GM12878 (cell line): Measurements from ENCODE around the gene RNASEH2B. TPM values are rescaled to one million over a fixed set of nuclear protein-coding genes. Genes with fewer than 3 reads are reported as not detected.

Source experiments
- polyA plus RNA-seq, 11 experiments: library from polyadenylated mRNA; depleted of rRNA in 4 of 11; unstranded in 6 of 11; stranded (reverse) in 5 of 11; fragments of >200 nt; fragmentation: Nextera tagmentation in 4 of 11; fragmentation: Illumina TruSeq in 1 of 11; extraction: Ambion mirVana in 4 of 11; extraction: Trizol in 1 of 11; gene quantifications; 1 replicate in 1 of 11; 2 replicates in 10 of 11; pipeline versions ENCODE4 v1.2.1 to v1.2.3, GENCODE V29; 2011 to 2016; ENCODE audit warnings: inconsistent platforms in 2 of 11, missing spikeins in 2 of 11, low read depth in 1 of 11
- total RNA-seq, 4 experiments: library from RNA; depleted of rRNA in 3 of 4; stranded (reverse); fragments of >200 nt in 3 of 4; fragmentation: Illumina TruSeq in 1 of 4; extraction: Trizol in 1 of 4; gene quantifications; 2 replicates each; pipeline versions ENCODE4 v1.2.1 to v1.2.3, GENCODE V29; 2013 to 2021

Gene RNASEH2B
- total and polyA plus RNA-seq, 10 of the 15 experiments (the other 5 are each of a cell fraction or from before 2014, with no cell fraction given): 64.9 to 148 (median 97.3) TPM

Other genes starting within 250 kb of the RNASEH2B start
- not detected in 2 replicates for gene DLEU7, start 66.1 kb upstream of the RNASEH2B start, total RNA-seq (2014; rRNA removed)
- not detected in 2 replicates for gene DLEU7, start 66.1 kb upstream of the RNASEH2B start, total RNA-seq (2014; rRNA removed; fragmentation: Illumina TruSeq; extraction: Trizol)
- not detected in 2 replicates for gene DLEU7, start 66.1 kb upstream of the RNASEH2B start, total RNA-seq (2021)
- not detected in 2 replicates for gene DLEU7, start 66.1 kb upstream of the RNASEH2B start, polyA plus RNA-seq (2011; rRNA removed)
- gene DLEU7, start 66.1 kb upstream of the RNASEH2B start, polyA plus RNA-seq (2014; fragmentation: Illumina TruSeq; extraction: Trizol): not detected in 2 replicates
- gene DLEU7, start 66.1 kb upstream of the RNASEH2B start, polyA plus RNA-seq (2014; fragmentation: Nextera tagmentation; extraction: Ambion mirVana): not detected
- gene DLEU7, start 66.1 kb upstream of the RNASEH2B start, polyA plus RNA-seq (2014; rRNA removed): not detected in 2 replicates
- not detected for gene DLEU7, start 66.1 kb upstream of the RNASEH2B start, polyA plus RNA-seq (2016; fragmentation: Nextera tagmentation; extraction: Ambion mirVana)
- gene C13orf42, start 201.5 kb downstream of the RNASEH2B start, total RNA-seq (2014; rRNA removed): not detected in 2 replicates
- gene C13orf42, start 201.5 kb downstream of the RNASEH2B start, total RNA-seq (2014; rRNA removed; fragmentation: Illumina TruSeq; extraction: Trizol): not detected in 2 replicates
- gene C13orf42, start 201.5 kb downstream of the RNASEH2B start, total RNA-seq (2021): not detected in 2 replicates
- not detected in 2 replicates for gene C13orf42, start 201.5 kb downstream of the RNASEH2B start, polyA plus RNA-seq (2011; rRNA removed)
- not detected in 2 replicates for gene C13orf42, start 201.5 kb downstream of the RNASEH2B start, polyA plus RNA-seq (2014; fragmentation: Illumina TruSeq; extraction: Trizol)
- gene C13orf42, start 201.5 kb downstream of the RNASEH2B start, polyA plus RNA-seq (2014; fragmentation: Nextera tagmentation; extraction: Ambion mirVana): not detected
- not detected in 2 replicates for gene C13orf42, start 201.5 kb downstream of the RNASEH2B start, polyA plus RNA-seq (2014; rRNA removed)
- not detected for gene C13orf42, start 201.5 kb downstream of the RNASEH2B start, polyA plus RNA-seq (2016; fragmentation: Nextera tagmentation; extraction: Ambion mirVana)